HEK293 (cell line): ENCODE results near the gene AFF4.

ENCODE experiments used
- BCL11B ChIP-seq: fragments of 450-650 bp; formaldehyde crosslinking; IDR thresholded peaks from 2 replicates; pipeline ENCODE4 v1.5.1; 2016; ENCODE audit warnings: low read depth, missing biosample characterization, missing genetic modification characterization
- CTCF ChIP-seq: fragments of 450-650 bp; formaldehyde crosslinking; IDR thresholded peaks from 2 replicates; pipeline ENCODE4 v1.5.1; 2016; ENCODE audit warnings: missing biosample characterization, missing genetic modification characterization
- IKZF3 ChIP-seq: fragments of 450-650 bp; IDR thresholded peaks from 2 replicates; pipeline ENCODE4 v1.5.0; 2018; ENCODE audit warnings: missing biosample characterization, mild to moderate bottlenecking, missing genetic modification characterization, moderate library complexity
- KLF8 ChIP-seq: fragments of 450-650 bp; formaldehyde crosslinking; IDR thresholded peaks from 2 replicates; pipeline ENCODE4 v1.5.1; 2016; ENCODE audit warnings: missing biosample characterization, missing genetic modification characterization
- OSR2 ChIP-seq: fragments of 450-650 bp; formaldehyde crosslinking; IDR thresholded peaks from 2 replicates; pipeline ENCODE4 v1.5.1; 2016; ENCODE audit warnings: missing biosample characterization, missing genetic modification characterization
- PRDM2 ChIP-seq: fragments of 450-650 bp; formaldehyde crosslinking; IDR thresholded peaks from 2 replicates; pipeline ENCODE4 v1.5.1; 2016; ENCODE audit warnings: missing biosample characterization, missing genetic modification characterization, borderline replicate concordance
- PRDM6 ChIP-seq: fragments of 450-650 bp; formaldehyde crosslinking; IDR thresholded peaks from 2 replicates; pipeline ENCODE4 v1.5.1; 2017; ENCODE audit warnings: missing biosample characterization, missing genetic modification characterization
- REPIN1 ChIP-seq: fragments of 450-650 bp; formaldehyde crosslinking; IDR thresholded peaks from 2 replicates; pipeline ENCODE4 v1.5.1; 2017; ENCODE audit warnings: missing biosample characterization, missing genetic modification characterization, low read depth
- ZIC2 ChIP-seq: fragments of 450-650 bp; formaldehyde crosslinking; IDR thresholded peaks from 2 replicates; pipeline ENCODE4 v1.5.1; 2016; ENCODE audit warnings: missing biosample characterization, missing genetic modification characterization
- ZNF311 ChIP-seq: fragments of 450-650 bp; formaldehyde crosslinking; IDR thresholded peaks from 2 replicates; pipeline ENCODE4 v1.5.1; 2017; ENCODE audit warnings: missing biosample characterization, missing genetic modification characterization, borderline replicate concordance
- ZNF513 ChIP-seq: fragments of 450-650 bp; IDR thresholded peaks from 2 replicates; pipeline ENCODE4 v1.5.1; 2018; ENCODE audit warnings: missing biosample characterization, missing genetic modification characterization
- ZNF529 ChIP-seq: fragments of 450-650 bp; formaldehyde crosslinking; IDR thresholded peaks from 2 replicates; pipeline ENCODE4 v1.5.1; 2017; ENCODE audit warnings: missing genetic modification characterization, missing biosample characterization; ENCODE audit not compliant: insufficient replicate concordance
- ZNF560 ChIP-seq: fragments of 450-650 bp; formaldehyde crosslinking; IDR thresholded peaks from 2 replicates; pipeline ENCODE4 v1.5.1; 2017; ENCODE audit warnings: missing biosample characterization, missing genetic modification characterization, borderline replicate concordance
- ZNF585B ChIP-seq: fragments of 450-650 bp; formaldehyde crosslinking; IDR thresholded peaks from 2 replicates; pipeline ENCODE4 v1.5.1; 2016; ENCODE audit warnings: missing biosample characterization, missing genetic modification characterization
- ZNF645 ChIP-seq: fragments of 450-650 bp; formaldehyde crosslinking; IDR thresholded peaks from 2 replicates; pipeline ENCODE4; 2016; ENCODE audit warnings: missing biosample characterization, missing genetic modification characterization
- ZNF654 ChIP-seq: fragments of 450-650 bp; formaldehyde crosslinking; IDR thresholded peaks from 2 replicates; pipeline ENCODE4 v1.5.1; 2016; ENCODE audit warnings: low read depth, missing biosample characterization, missing genetic modification characterization
- ZNF692 ChIP-seq: fragments of 450-650 bp; formaldehyde crosslinking; IDR thresholded peaks from 2 replicates; pipeline ENCODE4 v1.5.1; 2016; ENCODE audit warnings: missing biosample characterization, missing genetic modification characterization
- ZNF747 ChIP-seq: fragments of 450-650 bp; formaldehyde crosslinking; IDR thresholded peaks from 2 replicates; pipeline ENCODE4 v1.5.1; 2016; ENCODE audit warnings: missing biosample characterization, missing genetic modification characterization
- ZNF791 ChIP-seq: fragments of 450-650 bp; formaldehyde crosslinking; IDR thresholded peaks from 2 replicates; pipeline ENCODE4 v1.5.1; 2016; ENCODE audit warnings: missing biosample characterization, missing genetic modification characterization
- ZNF792 ChIP-seq: fragments of 450-650 bp; formaldehyde crosslinking; IDR thresholded peaks from 2 replicates; pipeline ENCODE4 v1.5.1; 2016; ENCODE audit warnings: missing biosample characterization, missing genetic modification characterization
- ZSCAN23 ChIP-seq: fragments of 450-650 bp; formaldehyde crosslinking; IDR thresholded peaks from 2 replicates; pipeline ENCODE4 v1.5.1; 2016; ENCODE audit warnings: missing biosample characterization, missing genetic modification characterization
- ZSCAN4 ChIP-seq: fragments of 450-650 bp; formaldehyde crosslinking; IDR thresholded peaks from 2 replicates; pipeline ENCODE4 v1.5.1; 2017; ENCODE audit warnings: missing biosample characterization, missing genetic modification characterization
- ZXDB ChIP-seq: fragments of 450-650 bp; formaldehyde crosslinking; IDR thresholded peaks from 2 replicates; pipeline ENCODE4 v1.5.1; 2016; ENCODE audit warnings: missing biosample characterization, missing genetic modification characterization

The AFF4 gene

GRCh38 chr5:132963171-132964104, at the start of gene AFF4 (continued):
- no peak; the same call in 1 of the 2 replicates for TF ChIP-seq PRDM6
- TF ChIP-seq ZNF692 (tag by site-specific recombination): peak; percentile 70; the same call in 1 of the 2 replicates
- TF ChIP-seq ZNF645 (tag by site-specific recombination): 0 out of 2 replicates have a peak, but pooled peaks have one; percentile 21
- no peak for TF ChIP-seq ZNF792
- no peak for TF ChIP-seq ZNF654 (tag by site-specific recombination)
- no peak; the same call in 1 of the 2 replicates for TF ChIP-seq ZNF585B (tag by site-specific recombination)
- TF ChIP-seq ZSCAN4 (tag by site-specific recombination): no peak
- TF ChIP-seq ZNF513 (tag by site-specific recombination): no peak
- peak; percentile 12; the same call in 1 of the 2 replicates for TF ChIP-seq REPIN1 (tag by site-specific recombination)
- no peak for TF ChIP-seq IKZF3 (tag by site-specific recombination)
- TF ChIP-seq ZNF560 (tag by site-specific recombination): no peak
- TF ChIP-seq ZNF529 (tag by site-specific recombination): no peak
- no peak for TF ChIP-seq ZSCAN23 (tag by site-specific recombination)
- peak; percentile 46; the same call in 1 of the 2 replicates for TF ChIP-seq BCL11B (tag by site-specific recombination)
- no peak for TF ChIP-seq ZNF311 (tag by site-specific recombination)
- TF ChIP-seq ZNF747 (tag by site-specific recombination): no peak
- TF ChIP-seq ZXDB (tag by site-specific recombination): peak; percentile 93
- peak; percentile 52; the same call in 1 of the 2 replicates for TF ChIP-seq OSR2 (tag by site-specific recombination)
- TF ChIP-seq CTCF (tag by site-specific recombination): no peak; the same call in 1 of the 2 replicates
- peak; percentile 80 for TF ChIP-seq ZIC2 (tag by site-specific recombination)
- TF ChIP-seq PRDM2: no peak
- no peak for TF ChIP-seq ZNF791
- TF ChIP-seq KLF8 (tag by site-specific recombination): peak; percentile 98
